GM13976 (cell line): ENCODE measurements around the gene AGAP3.

Source experiments
- DNase-seq: peaks from one replicate; pipeline ENCODE4 v3.0.0; 2012; ENCODE audit warnings: low spot score
- in situ Hi-C: fragments of 300-500 bp; cut with MboI; formaldehyde crosslinking; loops from one replicate; pipeline ENCODE4 v1.12.0; 2022; ENCODE audit warnings: low sequenced_read_pairs, mixed read lengths, inconsistent platforms; ENCODE audit not compliant: unreplicated experiment
- TF ChIP-seq, protein P1 (sequence below): IDR thresholded peaks from 2 replicates; pipeline ENCODE4 v1.5.1; 2012; ENCODE audit warnings: borderline replicate concordance, mild to moderate bottlenecking; ENCODE audit not compliant: insufficient read depth; ENCODE audit errors: extremely low read depth, missing control alignments, control extremely low read depth

AGAP3 gene

GRCh38 chr7:151124481-151124880 is 38.2 kb downstream of the AGAP3 start:
- in situ Hi-C loops, result no loop called here
- TF ChIP-seq, protein P1, sequence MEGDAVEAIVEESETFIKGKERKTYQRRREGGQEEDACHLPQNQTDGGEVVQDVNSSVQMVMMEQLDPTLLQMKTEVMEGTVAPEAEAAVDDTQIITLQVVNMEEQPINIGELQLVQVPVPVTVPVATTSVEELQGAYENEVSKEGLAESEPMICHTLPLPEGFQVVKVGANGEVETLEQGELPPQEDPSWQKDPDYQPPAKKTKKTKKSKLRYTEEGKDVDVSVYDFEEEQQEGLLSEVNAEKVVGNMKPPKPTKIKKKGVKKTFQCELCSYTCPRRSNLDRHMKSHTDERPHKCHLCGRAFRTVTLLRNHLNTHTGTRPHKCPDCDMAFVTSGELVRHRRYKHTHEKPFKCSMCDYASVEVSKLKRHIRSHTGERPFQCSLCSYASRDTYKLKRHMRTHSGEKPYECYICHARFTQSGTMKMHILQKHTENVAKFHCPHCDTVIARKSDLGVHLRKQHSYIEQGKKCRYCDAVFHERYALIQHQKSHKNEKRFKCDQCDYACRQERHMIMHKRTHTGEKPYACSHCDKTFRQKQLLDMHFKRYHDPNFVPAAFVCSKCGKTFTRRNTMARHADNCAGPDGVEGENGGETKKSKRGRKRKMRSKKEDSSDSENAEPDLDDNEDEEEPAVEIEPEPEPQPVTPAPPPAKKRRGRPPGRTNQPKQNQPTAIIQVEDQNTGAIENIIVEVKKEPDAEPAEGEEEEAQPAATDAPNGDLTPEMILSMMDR, result no peak
- DNase-seq, result no peak

- in situ Hi-C loops, result no loop called here
- DNase-seq, result no peak
- TF ChIP-seq, protein P1, result no peak
Measured at GRCh38 chr7:151124899-151125399, 38.7 kb downstream of the AGAP3 start.

- TF ChIP-seq, protein P1, result no peak
- DNase-seq, result no peak
- in situ Hi-C loops, result no loop called here
Measured at GRCh38 chr7:151125470-151125845, 39.2 kb downstream of the AGAP3 start.

DNA sequence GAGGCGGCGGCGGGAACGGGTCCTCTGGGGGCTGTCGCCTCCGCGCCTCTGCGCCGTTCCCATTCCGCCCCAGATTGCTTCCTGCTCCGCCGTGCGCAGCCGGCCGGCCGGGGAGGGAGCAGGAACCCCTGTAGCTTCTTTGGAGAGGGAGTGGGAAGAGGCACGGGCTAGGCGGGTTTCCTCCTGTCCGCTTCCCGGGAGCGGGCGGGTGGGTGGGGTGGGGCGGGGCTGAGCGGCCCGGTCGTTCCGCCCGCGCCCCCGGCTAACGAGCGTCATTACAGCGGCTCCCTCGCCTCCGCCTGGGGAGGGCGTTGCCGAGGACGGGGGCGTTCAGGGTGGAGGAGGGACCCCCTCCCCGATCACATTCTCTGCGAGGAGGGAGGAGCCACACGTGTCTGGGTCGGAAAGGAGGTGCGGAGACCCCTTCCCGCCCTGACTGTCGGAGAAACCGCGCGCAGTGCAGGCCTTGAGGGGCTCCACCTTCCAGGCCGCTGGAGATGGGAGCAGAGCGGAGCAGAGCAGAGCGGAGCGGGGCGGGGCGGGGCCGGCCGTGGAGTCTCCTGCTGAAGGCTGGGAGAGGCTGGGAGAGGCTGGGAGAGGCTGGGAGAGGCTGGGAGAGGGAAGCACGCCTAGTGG is 39.7 kb downstream of the AGAP3 start:
- DNase-seq, result no peak
- TF ChIP-seq, protein P1, result no peak
- in situ Hi-C loops, result no loop called here

DNA sequence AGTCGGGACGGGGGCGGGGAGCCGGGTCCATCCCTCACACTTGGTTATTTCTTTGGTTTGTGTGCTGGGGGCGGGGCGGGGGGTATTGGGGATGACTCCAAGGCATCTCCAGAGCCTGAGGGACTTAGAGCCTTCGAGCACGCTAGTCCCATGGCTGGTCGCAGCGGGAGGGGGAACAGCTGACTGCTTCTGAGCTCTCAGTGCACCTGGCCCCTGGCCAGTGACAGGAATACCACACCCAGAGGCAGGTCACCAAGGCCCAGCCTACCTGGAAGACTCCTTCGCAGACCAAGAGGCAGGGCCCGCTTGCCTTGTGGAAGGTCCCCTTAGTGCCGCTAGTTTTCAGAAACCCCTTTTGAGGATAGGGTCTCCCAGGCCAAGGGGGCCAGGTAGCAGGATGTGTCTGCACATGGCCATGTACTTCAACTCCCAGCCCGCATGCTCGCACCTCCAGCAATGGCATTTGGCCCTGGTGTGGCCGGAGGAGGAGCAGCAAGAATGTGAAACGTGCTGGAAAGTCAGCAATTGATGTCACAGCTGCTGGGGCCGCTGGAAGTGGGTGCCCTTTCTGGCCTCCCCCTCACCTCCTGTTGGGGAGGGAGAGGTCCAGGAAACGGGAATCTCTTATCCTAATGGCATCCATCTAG is 40.3 kb downstream of the AGAP3 start:
- no peak for DNase-seq
- TF ChIP-seq, protein P1, result no peak
- in situ Hi-C loops, result no loop called here

DNA sequence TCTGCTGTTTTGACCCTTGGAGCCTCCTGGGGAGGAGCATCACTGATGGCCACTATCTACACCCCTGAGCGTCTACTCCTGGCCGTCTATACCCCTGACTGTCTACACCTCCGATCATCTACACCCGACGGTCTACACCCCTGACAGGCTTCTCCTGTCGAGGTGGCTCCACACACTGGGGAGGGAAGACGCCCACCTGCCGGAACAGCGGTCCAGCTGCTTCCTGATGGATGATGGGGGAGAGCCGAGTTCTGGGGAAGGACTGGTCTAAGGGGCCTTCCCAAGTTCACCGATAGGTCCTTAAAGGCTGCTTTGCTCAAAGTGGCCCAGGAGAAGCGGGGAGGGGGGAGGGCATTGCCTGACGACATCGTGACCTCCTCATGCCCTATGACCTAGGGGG is 41.9 kb downstream of the AGAP3 start:
- TF ChIP-seq, protein P1, result no peak
- no peak for DNase-seq
- in situ Hi-C loops, result no loop called here
